GM10266 (cell line): ENCODE measurements around the gene STRA6.

Source experiments
- DNase-seq: peaks from one replicate; pipeline ENCODE4 v3.0.0; 2012; ENCODE audit errors: extremely low spot score
- CTCF ChIP-seq: IDR thresholded peaks from 2 replicates; pipeline ENCODE4 v1.5.1; 2012; ENCODE audit warnings: mild to moderate bottlenecking, low read depth; ENCODE audit not compliant: control insufficient read depth, insufficient read depth; ENCODE audit errors: missing control alignments

Gene STRA6

GRCh38 chr15:74131628-74132413 lies 70.8 kb downstream of the STRA6 start:
- TF ChIP-seq CTCF: no peak
- no peak for DNase-seq

GRCh38 chr15:74130849-74131627 lies 71.5 kb downstream of the STRA6 start:
- DNase-seq: no peak
- no peak for TF ChIP-seq CTCF

GRCh38 chr15:74130155-74130848 lies 72.3 kb downstream of the STRA6 start, which contains the start of gene ISLR2:
TSS of gene ISLR2 (plus strand) at chr15:74130586. CDS start at chr15:74132755, 2,169 bp downstream.
- TF ChIP-seq CTCF: no peak
- DNase-seq: no peak

GRCh38 chr15:74129586-74130154 lies 72.9 kb downstream of the STRA6 start:
- DNase-seq: no peak
- no peak for TF ChIP-seq CTCF
